Tibial artery (tissue), 4 donors: ENCODE data around the gene SLC38A3.
"Not testable (repeated sequence)": the region's sequence is repeated elsewhere in the genome, so short reads cannot be mapped to it uniquely, and the experiment has no call there.

Source experiments
- DNase-seq, 2 donors: peaks; one replicate each; pipeline ENCODE4 v3.0.0-alpha.2; 2019
- H3K27ac ChIP-seq, 2 donors: fragments of 200-600 bp; sonication (generic) in 1 of 2; 1 replicate in 1 of 2; 2 replicates in 1 of 2; pipeline ENCODE4 v1.5.1; 2018 to 2019; ENCODE audit warnings: mild to moderate bottlenecking in 1 of 2
- H3K27me3 ChIP-seq, 2 donors: fragments of 200-600 bp; sonication (generic) in 1 of 2; one replicate each; pipeline versions ENCODE4 v1.5.1 to v1.6.0; 2016 to 2019
- H3K36me3 ChIP-seq, 3 donors: fragments of 200-600 bp; sonication (generic) in 2 of 3; one replicate each; pipeline ENCODE4 v1.5.1; 2016 to 2019; ENCODE audit warnings: mild to moderate bottlenecking in 2 of 3
- H3K4me1 ChIP-seq, 4 donors: fragments of 200-600 bp; sonication (generic) in 2 of 4; 1 replicate in 3 of 4; 2 replicates in 1 of 4; pipeline ENCODE4 v1.5.1; 2016 to 2019
- H3K4me3 ChIP-seq, 2 donors: fragments of 200-600 bp; sonication (generic) in 1 of 2; 1 replicate in 1 of 2; 2 replicates in 1 of 2; pipeline ENCODE4 v1.5.1; 2018 to 2019; ENCODE audit warnings: mild to moderate bottlenecking in 2 of 2
- H3K9me3 ChIP-seq, 3 donors: fragments of 200-600 bp; sonication (generic) in 1 of 3; one replicate each; pipeline ENCODE4 v1.5.1; 2016 to 2019
- CTCF ChIP-seq, 2 experiments: fragments of 200-600 bp in 1 of 2; fragments of 450-650 bp in 1 of 2; IDR thresholded peaks; one replicate each; pipeline ENCODE4 v1.5.1; 2017 to 2019; ENCODE audit warnings: antibody characterized with exemption in 2 of 2, mild to moderate bottlenecking in 1 of 2, moderate library complexity in 1 of 2
- intact Hi-C: fragments of 100-400 bp; cut with DNase I; formaldehyde crosslinking; loops from one replicate; pipeline ENCODE4 v1.15.0; 2023; ENCODE audit warnings: low total_unique reads

Gene SLC38A3

GRCh38 chr3:50258979-50259378 is 53.9 kb downstream of the SLC38A3 start:
- H3K27ac ChIP-seq: peak overlapping the region; percentile 97 to 100
- no peaks in the 10 kb centered on the region for H3K9me3 ChIP-seq
- intact Hi-C loops: no loop called here
- peaks cover 2 to 54% (median 38%) of the 10 kb centered on the region in 4 donors for H3K4me1 ChIP-seq
- TF ChIP-seq CTCF (IDR thresholded peaks at IDR 0.05): no peak
- H3K36me3 ChIP-seq: peaks cover 28 to 46% (median 45%) of the 10 kb centered on the region in 3 donors
- H3K27me3 ChIP-seq: no peaks in the 10 kb centered on the region
- DNase-seq: no peak
- no peak overlapping the region for H3K4me3 ChIP-seq

GRCh38 chr3:50259432-50260026 is 54.5 kb downstream of the SLC38A3 start:
- intact Hi-C loops: no loop called here
- no peak for DNase-seq
- TF ChIP-seq CTCF (IDR thresholded peaks at IDR 0.05): no peak
- H3K4me3 ChIP-seq: peak overlapping the region; percentile 67 to 69
- H3K27ac ChIP-seq: peak overlapping the region; percentile 97 to 100
- H3K36me3 ChIP-seq: peaks cover 27 to 40% (median 39%) of the 10 kb centered on the region in 3 donors
- H3K4me1 ChIP-seq: peaks cover 4 to 54% (median 40%) of the 10 kb centered on the region in 4 donors
- H3K9me3 ChIP-seq: no peaks in the 10 kb centered on the region
- no peaks in the 10 kb centered on the region for H3K27me3 ChIP-seq

GRCh38 chr3:50260027-50260941 is 55.2 kb downstream of the SLC38A3 start:
- peaks cover 4 to 54% (median 42%) of the 10 kb centered on the region in 4 donors for H3K4me1 ChIP-seq
- H3K9me3 ChIP-seq: no peaks in the 10 kb centered on the region
- intact Hi-C loops: no loop called here
- H3K27ac ChIP-seq: peak overlapping the region; percentile 97 to 100
- peak; percentile 91 to 97 for DNase-seq
- peak; percentile 98 to 99 for TF ChIP-seq CTCF (IDR thresholded peaks at IDR 0.05)
- H3K36me3 ChIP-seq: peaks cover 24 to 33% (median 33%) of the 10 kb centered on the region in 3 donors
- no peaks in the 10 kb centered on the region for H3K27me3 ChIP-seq
- peak overlapping the region; percentile 67 to 69 for H3K4me3 ChIP-seq

- DNase-seq: no peak
- no peak for TF ChIP-seq CTCF (IDR thresholded peaks at IDR 0.05)
- Histone ChIP-seq H3K36me3 (peaks cover 23 to 28% (median 27%) of the 10 kb centered on the region in 3 donors), H3K27me3 (no peaks in the 10 kb centered on the region), H3K9me3 (no peaks in the 10 kb centered on the region), H3K4me3 (peak overlapping the region; percentile 67 to 69), H3K4me1 (peaks cover 8 to 58% (median 47%) of the 10 kb centered on the region in 4 donors), H3K27ac (peak overlapping the region; percentile 97 to 100)
- intact Hi-C loops: no loop called here
These were observed 55.9 kb downstream of the SLC38A3 start for GRCh38 chr3:50260942-50261441.

GRCh38 chr3:50261505-50261904 is 56.4 kb downstream of the SLC38A3 start:
- TF ChIP-seq CTCF (IDR thresholded peaks at IDR 0.05): no peak
- Histone ChIP-seq H3K27me3 (no peaks in the 10 kb centered on the region), H3K9me3 (no peaks in the 10 kb centered on the region), H3K4me1 (peaks cover 8 to 63% (median 52%) of the 10 kb centered on the region in 4 donors), H3K36me3 (peaks cover 18 to 23% (median 22%) of the 10 kb centered on the region in 3 donors), H3K4me3 (no peak overlapping the region), H3K27ac (peak overlapping the region; percentile 97 to 100)
- DNase-seq: no peak
- intact Hi-C loops: no loop called here

GRCh38 chr3:50262200-50262599 is 57.1 kb downstream of the SLC38A3 start:
- H3K4me1 ChIP-seq: peaks cover 8 to 70% (median 58%) of the 10 kb centered on the region in 4 donors
- not testable (repeated sequence) for H3K27me3 ChIP-seq

More at GRCh38 chr3:50262200-50262599, 57.1 kb downstream of the SLC38A3 start:
- Histone ChIP-seq H3K27ac (peak overlapping the region; percentile 97 to 98), H3K36me3 (peaks cover 11 to 16% (median 15%) of the 10 kb centered on the region in 3 donors)
- H3K9me3 ChIP-seq, H3K4me3 ChIP-seq, DNase-seq, intact Hi-C loops: not testable (repeated sequence)
